T-helper 9 cell (primary cell): Measurements from ENCODE around the gene KHDC1L.
"Not testable (repeated sequence)": the region's sequence is repeated elsewhere in the genome, so short reads cannot be mapped to it uniquely, and the experiment has no call there.

Experiments
- DNase-seq: peaks from one replicate; pipeline ENCODE4 v3.0.0-alpha.2; 2020
- total RNA-seq, 2 donors: gene quantifications; one replicate each; lab custom pipeline; 2026; lab: John Stamatoyannopoulos, UW

KHDC1L gene
- total RNA-seq, result 0 reads per million in 2 donors

DNA sequence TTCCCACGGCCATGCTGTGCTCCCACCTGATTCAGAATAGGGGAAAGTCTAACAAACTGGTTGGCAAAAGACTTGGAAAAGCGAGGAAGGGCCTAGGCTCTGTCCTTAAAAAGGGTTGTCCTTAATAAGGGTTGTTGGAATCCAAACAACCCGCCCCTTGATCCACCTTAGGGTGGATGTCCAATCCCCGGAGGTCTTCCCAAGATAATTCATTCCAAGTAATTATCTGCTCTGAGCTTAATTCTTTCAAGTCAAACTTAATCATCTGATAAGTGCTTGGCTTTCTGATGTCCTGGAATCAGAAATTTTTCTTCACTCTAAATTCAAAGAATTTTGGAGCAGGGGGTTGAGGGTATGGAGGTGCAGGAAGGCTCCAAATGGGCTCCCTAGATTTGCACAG is at the start of gene KHDC1L:
Gene KHDC1L (minus strand): TSS at position 101 of the 400 bp plus-strand sequence. CDS start 88 bp downstream, at position 13.
- no peak for DNase-seq

GRCh38 chr6:73269296-73269695 is 44.0 kb upstream of the KHDC1L start:
- not testable (repeated sequence) for DNase-seq

DNA sequence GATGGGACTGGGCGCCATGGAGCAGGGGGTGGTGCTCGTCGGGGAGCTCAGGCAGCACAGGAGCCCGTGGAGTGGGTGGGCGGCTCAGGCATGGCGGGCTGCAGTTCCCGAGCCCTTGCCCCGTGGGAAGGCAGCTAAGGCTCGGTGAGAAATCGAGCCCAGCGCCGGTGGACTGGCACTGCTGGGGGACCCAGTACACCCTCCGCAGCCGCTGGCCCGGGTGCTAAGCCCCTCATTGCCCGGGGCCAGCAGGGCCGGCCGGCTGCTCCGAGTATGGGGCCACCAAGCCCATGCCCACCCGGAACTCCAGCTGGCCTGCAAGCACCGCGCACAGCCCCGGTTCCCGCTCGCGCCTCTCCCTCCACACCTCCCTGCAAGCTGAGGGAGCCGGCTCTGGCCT is 43.6 kb upstream of the KHDC1L start:
- DNase-seq, result not testable (repeated sequence)

DNA sequence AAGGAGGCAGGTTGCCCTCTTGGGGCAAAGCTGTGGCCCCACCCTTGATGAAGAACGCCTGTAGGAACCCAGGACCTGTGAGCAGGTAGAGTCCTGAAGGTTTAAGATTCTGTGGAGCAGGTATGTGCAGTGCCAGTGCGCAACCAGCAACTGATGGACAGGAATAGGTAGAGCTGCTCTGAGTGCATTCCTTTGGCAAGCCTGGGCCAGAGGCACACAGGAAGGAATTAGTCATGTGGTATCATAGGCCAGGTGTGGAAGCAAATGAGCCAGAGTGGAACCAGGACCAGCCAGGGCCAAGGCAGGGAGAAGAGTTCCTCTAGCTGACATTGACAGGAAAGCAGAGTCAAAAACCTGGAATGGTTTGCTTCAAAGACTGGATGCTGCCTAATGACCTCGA is 39.1 kb upstream of the KHDC1L start:
- DNase-seq, result no peak

GRCh38 chr6:73263570-73263909 is 38.2 kb upstream of the KHDC1L start:
- DNase-seq, result no peak

DNA sequence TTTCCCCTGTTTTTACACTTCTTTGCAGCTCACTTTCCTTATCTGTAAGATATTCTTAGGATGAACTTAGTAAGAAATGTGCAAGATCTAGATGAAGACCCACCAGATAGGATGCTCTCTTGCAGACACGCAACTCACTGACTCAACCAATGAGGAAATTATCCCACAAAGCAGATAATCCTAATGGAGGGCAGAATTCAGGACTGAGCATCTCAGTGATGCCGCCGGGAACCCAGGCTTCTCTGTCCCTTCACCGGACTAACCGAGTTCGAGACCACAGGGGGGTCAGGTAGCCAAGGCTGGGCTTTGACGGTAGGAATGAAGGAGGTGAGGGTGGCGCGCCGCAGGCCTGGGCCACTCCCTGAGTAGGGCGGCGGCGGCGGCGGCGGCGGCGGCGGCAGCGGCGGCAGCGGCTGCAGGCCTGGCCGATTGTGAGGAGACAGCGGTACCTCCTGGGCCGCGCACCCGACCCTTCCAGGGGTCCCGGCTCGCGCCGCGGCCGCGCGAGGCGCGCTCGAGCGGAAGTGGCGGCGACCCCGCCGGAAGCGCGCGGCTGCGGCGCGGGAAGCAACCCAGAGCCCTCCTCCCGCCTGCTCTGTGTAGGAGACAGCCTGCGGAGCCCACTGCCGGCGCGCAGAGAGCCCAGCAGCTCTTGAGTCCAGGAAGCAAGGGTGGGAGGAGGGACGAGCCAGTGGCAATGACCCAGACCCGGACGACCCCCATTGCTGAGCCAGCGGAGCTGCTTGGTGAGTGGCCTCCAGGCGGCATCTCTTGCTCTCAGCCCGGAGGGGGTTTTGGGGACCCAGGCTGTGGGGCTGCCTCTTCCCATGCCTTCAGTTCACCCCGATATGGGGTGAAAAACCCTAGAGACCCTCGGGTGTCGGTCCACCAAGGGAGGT is 37.6 kb upstream of the KHDC1L start, which contains the start of gene KHDC1:
Gene KHDC1 (minus strand): TSS at position 526 of the 899 bp plus-strand sequence. CDS start 20,679 bp downstream, outside the sequence.
- DNase-seq, result peak; percentile 38

DNA sequence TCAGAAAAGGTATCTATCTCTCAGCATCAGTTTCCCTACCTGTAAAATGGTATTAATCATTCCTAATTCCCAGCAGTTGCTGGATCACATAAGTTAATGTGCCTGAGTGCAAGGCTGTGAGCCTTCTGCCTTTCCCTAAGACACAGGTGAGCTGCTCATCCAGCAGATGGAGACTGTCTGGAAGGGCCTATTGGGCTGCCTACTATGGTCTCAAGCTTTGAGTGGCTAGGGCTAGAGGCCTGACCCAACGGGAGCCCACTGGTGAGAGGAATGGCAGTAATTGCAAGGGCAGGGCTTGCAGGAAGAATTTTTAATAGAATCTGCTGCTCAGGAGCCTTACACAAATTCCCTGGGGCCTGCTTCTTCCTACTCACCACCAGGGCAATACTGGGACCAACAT is 33.4 kb upstream of the KHDC1L start:
- no peak for DNase-seq

DNA sequence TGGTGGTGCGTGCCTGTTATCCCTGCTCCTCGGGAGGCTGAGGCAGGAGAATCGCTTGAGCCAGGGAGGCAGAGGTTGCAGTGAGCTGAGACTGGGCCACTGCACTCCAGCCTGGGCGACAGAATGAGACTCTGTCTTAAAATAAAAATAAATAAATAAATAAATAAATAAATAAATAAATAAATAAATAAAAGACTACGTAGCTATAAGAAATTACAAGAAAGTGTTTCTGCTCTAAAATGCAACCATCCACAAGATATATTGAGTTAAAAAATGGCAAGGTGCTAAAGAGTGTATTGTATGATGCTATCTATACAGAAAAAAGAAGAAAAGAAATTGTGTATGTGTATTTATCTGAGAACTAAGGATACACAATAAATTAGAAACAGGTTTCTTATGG is 29.0 kb upstream of the KHDC1L start:
- DNase-seq, result not testable (repeated sequence)

DNA sequence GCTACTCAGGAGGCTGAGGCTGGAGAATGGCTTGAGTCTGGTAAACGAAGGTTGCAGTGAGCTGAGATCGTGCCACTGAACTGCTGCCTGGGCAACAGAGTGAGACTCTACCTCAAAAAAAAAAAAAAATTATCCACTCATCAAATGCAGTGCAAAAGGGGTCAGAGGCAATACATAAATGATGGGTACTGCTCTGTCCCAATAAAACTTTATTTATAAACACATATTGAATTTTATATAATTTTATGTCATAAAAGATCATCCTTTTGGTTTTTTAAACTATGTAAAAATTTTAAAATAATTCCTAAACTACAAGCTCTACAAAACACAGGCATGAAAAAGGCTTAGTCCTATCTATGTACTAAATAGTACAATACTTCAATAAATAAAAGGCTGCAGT is 27.4 kb upstream of the KHDC1L start:
- DNase-seq, result no peak

DNA sequence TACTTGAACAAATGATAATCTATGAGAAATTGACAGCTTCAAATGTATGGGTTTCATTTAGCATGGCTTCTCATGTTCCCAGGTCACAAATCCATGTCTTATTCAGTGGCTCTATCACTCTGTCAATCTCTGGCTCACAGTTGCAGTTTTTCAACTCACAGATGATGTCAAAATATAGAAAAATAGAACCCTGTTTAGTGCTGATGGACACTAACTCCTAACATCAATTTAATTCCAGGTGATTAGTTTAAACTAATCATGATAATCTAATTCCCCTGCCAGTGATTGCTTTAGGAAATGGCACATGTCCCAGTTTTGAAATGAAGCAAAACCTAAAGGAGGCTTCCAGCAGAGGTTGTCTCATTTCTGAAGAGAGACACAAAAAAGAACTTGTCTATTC is 24.7 kb upstream of the KHDC1L start:
- no peak for DNase-seq

DNA sequence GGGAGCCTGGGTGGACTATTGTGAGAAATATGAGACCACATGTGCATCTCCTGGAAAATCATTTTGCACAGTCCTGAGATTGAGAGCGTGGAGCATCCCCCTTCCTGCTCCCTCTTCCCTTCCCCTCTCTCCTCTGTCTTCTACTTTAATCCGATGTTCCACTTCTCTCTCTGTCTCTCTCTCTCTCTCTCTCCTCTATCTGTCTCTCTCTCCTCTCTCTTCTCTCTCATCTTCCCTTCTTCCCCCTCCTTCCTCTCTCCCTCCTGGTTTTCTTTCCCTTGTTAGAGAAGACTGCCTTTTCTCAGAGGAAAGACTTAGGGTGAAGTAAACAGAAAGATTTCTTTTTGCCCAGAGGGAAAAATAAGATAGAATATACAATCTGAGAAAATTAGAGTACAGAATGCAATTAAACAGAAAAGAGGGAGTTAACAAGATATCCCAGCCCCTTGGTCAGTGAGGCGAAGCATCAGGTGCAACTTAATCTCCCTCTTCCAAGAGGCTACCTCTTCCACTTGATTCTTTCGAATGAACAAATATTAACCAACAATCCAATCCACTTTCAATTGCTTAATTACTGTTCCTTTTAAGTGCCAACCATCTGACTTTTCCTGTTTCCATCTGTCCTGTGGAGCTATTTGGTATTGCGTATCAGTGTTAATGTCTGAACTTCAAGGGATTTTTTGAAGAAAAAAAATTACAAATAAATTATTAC is 23.1 kb upstream of the KHDC1L start:
- no peak for DNase-seq

DNA sequence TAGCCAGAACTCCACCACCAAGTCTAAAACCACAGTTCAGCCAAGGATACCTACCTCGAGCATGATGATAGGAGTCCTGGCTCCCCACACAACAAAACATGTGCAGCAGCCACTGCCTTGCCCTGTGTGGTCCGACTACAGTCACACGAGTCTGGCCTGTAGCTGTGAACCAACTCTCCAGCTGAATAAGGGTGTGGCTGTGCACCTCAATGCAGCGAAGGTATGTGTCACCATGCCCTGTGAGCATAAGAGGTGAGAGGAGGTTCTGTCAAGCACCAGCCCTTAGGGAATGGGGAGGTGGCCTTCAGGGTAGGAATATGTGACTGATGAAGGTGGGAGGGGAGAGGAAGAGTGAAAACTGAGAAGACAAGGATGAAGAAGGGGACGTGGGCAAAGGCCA is 16.7 kb upstream of the KHDC1L start:
- DNase-seq, result no peak

- no peak for DNase-seq
These were observed 15.4 kb upstream of the KHDC1L start for GRCh38 chr6:73240730-73241129.

DNA sequence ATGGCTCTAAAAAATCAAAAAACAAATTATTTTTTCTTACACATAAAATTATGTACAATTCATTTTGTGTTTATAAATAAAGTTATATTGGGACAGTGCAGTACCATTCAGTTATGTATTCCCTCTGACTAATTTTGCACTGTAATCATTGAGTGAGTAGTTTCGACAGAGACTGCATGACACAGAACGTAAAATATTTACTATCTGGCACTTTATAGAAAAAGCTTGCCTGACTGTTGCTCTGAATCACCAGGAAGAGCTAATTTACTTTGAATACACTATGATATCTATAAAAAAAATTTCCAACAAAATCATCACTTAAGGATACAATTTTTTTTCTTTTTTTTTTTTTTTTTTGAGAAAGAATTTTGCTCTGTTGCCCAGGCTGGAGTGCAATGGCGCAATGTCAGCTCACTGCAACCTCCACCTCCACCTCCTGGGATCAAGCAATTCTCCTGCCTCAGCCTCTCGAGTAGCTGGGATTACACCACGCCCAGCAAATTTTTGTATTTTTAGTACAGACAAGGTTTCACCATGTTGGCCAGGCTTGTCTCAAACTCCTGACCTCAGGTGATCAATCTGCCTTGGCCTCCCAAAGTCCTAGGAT is 11.0 kb upstream of the KHDC1L start:
- no peak for DNase-seq

- DNase-seq, result no peak
These were observed 9.4 kb upstream of the KHDC1L start for GRCh38 chr6:73234733-73235132.

DNA sequence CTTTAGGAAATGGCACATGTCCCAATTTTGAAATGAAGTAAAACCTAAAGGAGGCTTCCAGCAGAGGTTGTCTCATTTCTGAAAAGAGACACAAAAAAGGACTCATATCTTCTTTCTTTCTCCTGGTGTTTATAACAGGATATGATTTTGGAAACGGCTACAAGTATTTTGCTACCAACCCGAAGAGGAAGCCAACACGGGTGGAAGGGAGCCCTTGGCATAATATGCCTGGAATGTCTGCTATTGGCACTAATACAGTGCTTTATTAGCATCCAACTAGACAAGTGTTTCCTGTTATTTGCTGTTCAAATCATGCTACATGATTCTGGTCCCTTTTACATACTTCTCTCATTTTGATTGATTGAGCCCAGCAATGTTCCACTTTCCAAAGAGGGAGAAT is 8.7 kb upstream of the KHDC1L start:
- not testable (repeated sequence) for DNase-seq

DNA sequence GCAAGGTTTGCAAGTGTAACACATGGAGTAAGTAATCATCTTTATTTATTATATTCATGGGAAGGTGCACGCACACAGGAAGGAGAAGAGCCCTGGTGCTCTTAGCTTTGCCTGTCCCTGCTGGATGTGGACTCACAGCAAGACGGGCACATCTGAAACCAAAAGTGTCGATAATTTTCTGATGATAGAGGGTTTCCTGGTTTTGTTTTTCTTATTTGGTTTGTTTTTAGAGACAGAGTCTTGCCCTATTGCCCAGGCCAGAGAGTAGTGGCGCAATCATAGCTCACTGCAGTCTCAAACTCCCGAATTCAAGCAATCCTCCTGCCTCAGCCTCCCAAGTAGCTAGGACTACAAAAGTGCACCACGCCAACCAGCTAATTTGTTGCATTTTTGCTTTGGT is 7.8 kb upstream of the KHDC1L start:
- no peak for DNase-seq

DNA sequence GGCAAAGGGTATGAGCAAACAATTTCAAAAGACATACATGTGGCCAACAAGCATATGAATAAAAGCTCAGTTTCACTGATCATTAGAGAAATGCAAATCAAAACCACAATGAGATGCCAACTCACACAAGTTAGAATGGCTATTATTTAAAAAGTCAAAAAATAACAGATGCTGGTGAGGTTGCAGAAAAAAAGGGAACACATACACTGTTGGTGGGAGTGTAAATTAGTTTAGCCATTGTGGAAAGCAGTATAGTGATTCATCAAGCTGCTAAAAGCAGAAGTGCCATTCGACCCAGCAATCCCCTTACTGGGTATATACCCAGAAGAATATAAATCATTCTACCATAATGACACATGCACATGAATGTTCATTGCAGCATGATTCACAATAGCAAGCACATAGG is 6.7 kb upstream of the KHDC1L start:
- DNase-seq, result no peak

DNA sequence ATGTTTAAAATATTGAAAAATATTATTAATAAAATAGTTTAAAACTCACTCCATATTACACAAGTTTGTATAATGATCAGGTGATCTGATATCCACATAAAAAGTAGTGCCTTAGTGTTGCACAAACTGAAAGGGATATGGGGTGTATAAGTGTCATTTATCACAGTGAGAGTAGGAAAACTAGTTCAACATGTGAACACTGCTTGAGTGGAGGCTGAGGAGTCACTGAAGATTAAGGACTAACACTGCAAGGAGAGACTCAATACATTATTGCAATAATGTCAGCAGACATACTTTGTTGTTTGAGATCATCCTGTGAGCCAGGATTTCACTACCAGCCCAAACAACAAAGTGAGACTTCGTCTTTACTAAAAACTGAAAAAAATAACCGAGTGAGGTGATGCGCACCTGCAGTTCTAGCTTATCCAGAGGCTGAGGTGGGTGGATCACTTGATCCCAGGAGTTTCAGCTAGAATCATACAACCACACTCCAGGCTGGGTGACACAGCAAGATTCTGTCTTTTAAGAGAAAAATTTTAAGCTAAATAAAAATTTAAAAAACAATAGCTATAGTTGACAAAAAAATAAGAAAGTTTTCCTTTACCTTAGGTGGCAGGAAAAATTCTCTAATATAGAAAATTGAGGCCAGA is 2.4 kb upstream of the KHDC1L start:
- no peak for DNase-seq

DNA sequence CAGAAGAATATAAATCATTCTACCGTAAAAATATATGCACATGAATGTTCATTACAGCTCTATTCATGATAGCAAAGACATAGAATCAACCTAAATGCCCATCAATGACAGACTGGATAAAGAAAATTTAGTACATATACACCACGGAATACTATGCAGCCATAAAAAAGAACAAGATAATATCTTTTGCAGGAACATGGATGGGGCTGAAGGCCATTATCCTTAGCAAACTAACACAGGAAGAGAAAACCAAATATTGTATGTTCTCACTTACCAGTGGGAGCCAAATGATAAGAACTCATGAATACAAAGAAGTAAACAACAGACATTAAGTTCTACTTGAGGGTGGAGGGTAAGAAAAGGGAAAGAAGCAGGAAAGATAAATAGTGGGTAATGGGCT is 8.4 kb downstream of the KHDC1L start:
- no peak for DNase-seq

DNA sequence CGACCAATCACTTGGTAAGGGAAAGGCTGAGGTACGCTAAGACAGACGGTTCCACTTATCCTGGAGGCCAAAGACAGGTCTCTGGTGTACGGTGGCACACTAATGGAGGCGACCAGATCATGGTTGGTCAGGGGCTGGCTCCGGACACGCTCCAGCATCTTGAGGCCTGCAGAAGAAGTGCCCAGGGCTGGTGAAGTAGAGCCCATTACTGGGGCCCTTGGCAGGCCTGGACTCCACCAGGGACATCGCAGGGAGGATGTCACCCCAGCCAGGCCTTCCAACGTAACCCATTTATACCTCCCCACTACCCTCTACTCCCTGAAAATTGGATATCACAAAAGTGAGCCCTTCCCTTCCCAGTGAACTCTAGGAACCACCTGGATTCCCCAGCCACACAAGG is 16.2 kb downstream of the KHDC1L start:
- DNase-seq, result no peak

- no peak for DNase-seq
These were observed 18.0 kb downstream of the KHDC1L start for GRCh38 chr6:73207221-73207837.

DNA sequence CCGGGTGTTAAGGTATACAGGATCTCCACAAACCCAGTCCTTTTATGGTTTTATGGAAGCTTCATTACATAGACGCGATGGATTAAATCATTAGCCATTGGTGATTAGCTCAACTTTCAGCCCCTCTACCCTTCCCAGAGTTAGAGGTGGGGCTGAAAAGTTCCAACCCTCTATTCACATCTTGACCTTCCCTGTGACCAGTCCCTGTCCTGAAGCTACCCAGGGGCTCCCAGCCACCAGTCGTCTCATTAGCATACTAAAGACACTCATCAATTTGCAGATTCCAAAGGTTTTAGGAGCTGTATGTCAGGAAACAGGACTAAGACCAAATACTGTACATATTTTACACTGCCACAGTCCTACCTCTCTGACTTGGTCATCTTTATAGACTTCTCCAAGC is 21.0 kb downstream of the KHDC1L start:
- no peak for DNase-seq
